ENCODE data around the gene OR14I1. TPM values are rescaled to one million over a fixed set of nuclear protein-coding genes. Genes with fewer than 3 reads are reported as not detected.

Gene OR14I1
- total and polyA plus RNA-seq, 4 donors = not detected

- Histone ChIP-seq H3K27me3 (ENCODE audit: control insufficient read depth in 4 of 4, insufficient read depth in 4 of 4, low read length in 3 of 4) (no peaks in the 10 kb centered on the region), H3K9me3 (ENCODE audit: control insufficient read depth in 4 of 4, low read length in 3 of 4) (peaks cover 0 to 2% (median 1%) of the 10 kb centered on the region in 4 donors), H3K9ac (ENCODE audit: low read depth in 1 of 2, low read length in 2 of 2) (no peak overlapping the region), H3K4me1 (ENCODE audit: control insufficient read depth in 4 of 4, insufficient read depth in 4 of 4, low read length in 3 of 4) (no peaks in the 10 kb centered on the region), H3K27ac (ENCODE audit: low read depth in 1 of 2, low read length in 2 of 2) (no peak overlapping the region), H3K36me3 (ENCODE audit: control insufficient read depth in 4 of 4, insufficient read depth in 3 of 4, low read depth in 1 of 4, low read length in 3 of 4) (no peaks in the 10 kb centered on the region), H3K4me3 (ENCODE audit: low read depth in 1 of 3, low read length in 3 of 3) (no peak overlapping the region)
- no peak for DNase-seq (ENCODE audit: low spot score)
- TF ChIP-seq ZBTB33 (IDR thresholded peaks at IDR 0.05) = no peak
- TF ChIP-seq RXRA (IDR thresholded peaks at IDR 0.05) = no peak
- no peak for TF ChIP-seq MAX (IDR thresholded peaks at IDR 0.05)
- no peak for TF ChIP-seq JUND (IDR thresholded peaks at IDR 0.05)
- no peak for TF ChIP-seq TAF1 (conservative IDR thresholded peaks at IDR 0.05)
- TF ChIP-seq FOXA1 (IDR thresholded peaks at IDR 0.05) = no peak
- no peak for TF ChIP-seq RAD21 (IDR thresholded peaks at IDR 0.05)
- TF ChIP-seq ATF3 (IDR thresholded peaks at IDR 0.05) = no peak
- no peak for TF ChIP-seq GABPA (IDR thresholded peaks at IDR 0.05 in 1 of 2, conservative IDR thresholded peaks at IDR 0.05 in 1 of 2)
- TF ChIP-seq EGR1 (IDR thresholded peaks at IDR 0.05; ENCODE audit: low read depth in 2 of 2) = no peak
- TF ChIP-seq SP1 (IDR thresholded peaks at IDR 0.05) = no peak
- TF ChIP-seq HNF4G (IDR thresholded peaks at IDR 0.05) = no peak
- no peak for TF ChIP-seq HNF4A (conservative IDR thresholded peaks at IDR 0.05)
- WGBS = 86% methylated on average over 5 of the region's 5 CpGs
Measured at GRCh38 chr1:248733566-248733965, 31.0 kb upstream of the OR14I1 start.

GRCh38 chr1:248730507-248731335 is 28.2 kb upstream of the OR14I1 start:
- H3K9me3 ChIP-seq (ENCODE audit: control insufficient read depth in 4 of 4, low read length in 3 of 4) = no peaks in the 10 kb centered on the region
- H3K27me3 ChIP-seq (ENCODE audit: control insufficient read depth in 4 of 4, insufficient read depth in 4 of 4, low read length in 3 of 4) = no peaks in the 10 kb centered on the region
- no peaks in the 10 kb centered on the region for H3K36me3 ChIP-seq (ENCODE audit: control insufficient read depth in 4 of 4, insufficient read depth in 3 of 4, low read depth in 1 of 4, low read length in 3 of 4)
- H3K27ac ChIP-seq (ENCODE audit: low read depth in 1 of 2, low read length in 2 of 2) = no peak overlapping the region
- H3K4me3 ChIP-seq (ENCODE audit: low read depth in 1 of 3, low read length in 3 of 3) = no peak overlapping the region
- H3K4me1 ChIP-seq (ENCODE audit: control insufficient read depth in 4 of 4, insufficient read depth in 4 of 4, low read length in 3 of 4) = no peaks in the 10 kb centered on the region
- no peak overlapping the region for H3K9ac ChIP-seq (ENCODE audit: low read depth in 1 of 2, low read length in 2 of 2)
- no peak for TF ChIP-seq FOXA2 (IDR thresholded peaks at IDR 0.05)
- TF ChIP-seq JUND (IDR thresholded peaks at IDR 0.05) = no peak
- no peak for TF ChIP-seq HNF4G (IDR thresholded peaks at IDR 0.05)
- TF ChIP-seq ZBTB33 (IDR thresholded peaks at IDR 0.05) = no peak
- TF ChIP-seq FOXA1 (IDR thresholded peaks at IDR 0.05) = no peak
- TF ChIP-seq NR2F2 (IDR thresholded peaks at IDR 0.05) = no peak
- TF ChIP-seq HNF4A (conservative IDR thresholded peaks at IDR 0.05) = no peak
- TF ChIP-seq REST (IDR thresholded peaks at IDR 0.05) = no peak
- no peak for TF ChIP-seq SP1 (IDR thresholded peaks at IDR 0.05)
- no peak for TF ChIP-seq RAD21 (IDR thresholded peaks at IDR 0.05)
- no peak for TF ChIP-seq EGR1 (IDR thresholded peaks at IDR 0.05; ENCODE audit: low read depth in 2 of 2)
- no peak for TF ChIP-seq TAF1 (conservative IDR thresholded peaks at IDR 0.05)
- TF ChIP-seq MAX (IDR thresholded peaks at IDR 0.05) = no peak
- TF ChIP-seq RXRA (IDR thresholded peaks at IDR 0.05) = no peak
- TF ChIP-seq ATF3 (IDR thresholded peaks at IDR 0.05) = no peak
- TF ChIP-seq GABPA (IDR thresholded peaks at IDR 0.05 in 1 of 2, conservative IDR thresholded peaks at IDR 0.05 in 1 of 2) = no peak
- 79% methylated on average over 13 of the region's 13 CpGs for WGBS
- DNase-seq (ENCODE audit: low spot score) = no peak
